Subcutaneous adipose tissue (tissue), 4 donors: Measurements from ENCODE around the gene MYO18B. TPM values are rescaled to one million over a fixed set of nuclear protein-coding genes. Genes with fewer than 3 reads are reported as not detected.

Source experiments
- total RNA-seq, 4 donors: library from RNA; depleted of rRNA; stranded (reverse); fragments of >200 nt; gene quantifications; one replicate each; pipeline ENCODE4 v1.1.0, GENCODE V29; 2016
- TF ChIP-seq, protein P1 (sequence below): fragments of 450-650 bp; IDR thresholded peaks from one replicate; pipeline ENCODE4 v1.5.1; 2016; ENCODE audit warnings: low read depth, mild to moderate bottlenecking, control low read depth, antibody characterized with exemption, moderate library complexity

MYO18B gene
- total RNA-seq, 4 donors from 2014 or later, result under 0.01 TPM; not detected in 3

- TF ChIP-seq, protein P1, sequence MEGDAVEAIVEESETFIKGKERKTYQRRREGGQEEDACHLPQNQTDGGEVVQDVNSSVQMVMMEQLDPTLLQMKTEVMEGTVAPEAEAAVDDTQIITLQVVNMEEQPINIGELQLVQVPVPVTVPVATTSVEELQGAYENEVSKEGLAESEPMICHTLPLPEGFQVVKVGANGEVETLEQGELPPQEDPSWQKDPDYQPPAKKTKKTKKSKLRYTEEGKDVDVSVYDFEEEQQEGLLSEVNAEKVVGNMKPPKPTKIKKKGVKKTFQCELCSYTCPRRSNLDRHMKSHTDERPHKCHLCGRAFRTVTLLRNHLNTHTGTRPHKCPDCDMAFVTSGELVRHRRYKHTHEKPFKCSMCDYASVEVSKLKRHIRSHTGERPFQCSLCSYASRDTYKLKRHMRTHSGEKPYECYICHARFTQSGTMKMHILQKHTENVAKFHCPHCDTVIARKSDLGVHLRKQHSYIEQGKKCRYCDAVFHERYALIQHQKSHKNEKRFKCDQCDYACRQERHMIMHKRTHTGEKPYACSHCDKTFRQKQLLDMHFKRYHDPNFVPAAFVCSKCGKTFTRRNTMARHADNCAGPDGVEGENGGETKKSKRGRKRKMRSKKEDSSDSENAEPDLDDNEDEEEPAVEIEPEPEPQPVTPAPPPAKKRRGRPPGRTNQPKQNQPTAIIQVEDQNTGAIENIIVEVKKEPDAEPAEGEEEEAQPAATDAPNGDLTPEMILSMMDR, result no peak
These were observed 98.9 kb downstream of the MYO18B start for GRCh38 chr22:25840891-25841290.

GRCh38 chr22:25841775-25842174 lies 99.8 kb downstream of the MYO18B start:
- TF ChIP-seq, protein P1, result no peak

DNA sequence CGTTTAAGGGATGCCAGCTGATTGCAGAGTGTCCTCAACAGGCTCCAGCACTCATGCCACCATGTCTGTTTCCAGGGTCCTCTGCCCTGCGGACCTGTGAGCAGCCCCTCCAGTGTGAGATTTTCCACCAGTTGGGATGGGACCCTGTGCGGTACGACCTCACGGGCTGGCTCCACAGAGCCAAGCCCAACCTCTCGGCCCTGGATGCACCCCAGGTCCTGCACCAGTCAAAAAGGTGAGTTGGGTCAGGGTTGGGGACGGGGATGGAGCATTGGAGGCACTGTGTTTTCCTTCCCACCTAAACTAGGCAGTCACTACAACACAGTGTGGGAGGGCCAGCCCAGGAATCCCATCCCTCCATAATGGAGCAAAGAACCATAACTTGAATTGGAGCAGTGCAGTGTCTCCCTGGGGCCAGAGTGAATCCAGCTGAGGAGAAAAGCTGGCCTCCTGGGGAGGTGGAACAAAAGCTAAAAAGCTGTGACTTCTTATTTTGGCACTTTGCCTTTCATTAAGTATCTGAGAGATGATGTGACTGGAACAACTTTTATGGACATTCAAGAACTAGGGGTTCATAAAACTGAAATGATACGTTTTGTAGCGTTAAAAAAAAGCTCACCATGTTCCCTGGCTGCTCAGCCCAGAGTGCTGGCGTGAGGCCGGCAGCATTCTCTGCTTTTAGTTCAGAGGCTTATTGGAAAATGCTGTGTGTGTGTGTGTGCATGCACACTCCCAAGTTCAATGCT lies 101.8 kb downstream of the MYO18B start:
- TF ChIP-seq, protein P1, result no peak

GRCh38 chr22:25844601-25845000 lies 102.6 kb downstream of the MYO18B start:
- TF ChIP-seq, protein P1, result no peak

- TF ChIP-seq, protein P1, result no peak
These were observed 104.2 kb downstream of the MYO18B start for GRCh38 chr22:25845985-25846745.

- TF ChIP-seq, protein P1, result no peak
These were observed 105.5 kb downstream of the MYO18B start for GRCh38 chr22:25847451-25847850.

DNA sequence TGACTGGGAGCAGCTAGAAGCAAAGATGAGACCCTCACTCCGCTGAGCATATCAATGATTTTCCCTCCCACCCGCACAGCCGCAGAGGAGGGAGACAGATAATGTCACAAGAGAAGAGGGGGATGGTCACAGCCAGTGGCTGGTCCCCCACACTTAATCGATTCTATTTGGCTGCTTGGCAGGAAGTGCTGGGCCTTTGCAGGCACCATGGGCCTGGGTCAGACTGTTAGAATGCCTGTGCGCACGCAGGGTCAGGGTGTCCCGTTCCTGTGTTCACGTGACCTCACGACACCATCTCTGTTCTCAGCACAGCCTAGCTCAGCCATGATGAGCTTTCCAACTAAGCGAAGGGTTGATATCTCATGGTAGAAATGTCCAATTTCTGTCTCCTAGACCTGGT lies 107.0 kb downstream of the MYO18B start:
- TF ChIP-seq, protein P1, result no peak
